NCI-H748 treated with DMSO at 0.1 percent for 48 hours (cell line): ENCODE measurements around the gene DCAF4.
"Not testable (repeated sequence)": the region's sequence is repeated elsewhere in the genome, so short reads cannot be mapped to it uniquely, and the experiment has no call there.

Experiments
- DNase-seq: peaks from one replicate; lab custom pipeline; 2025; lab: John Stamatoyannopoulos, UW

DCAF4 gene

DNA sequence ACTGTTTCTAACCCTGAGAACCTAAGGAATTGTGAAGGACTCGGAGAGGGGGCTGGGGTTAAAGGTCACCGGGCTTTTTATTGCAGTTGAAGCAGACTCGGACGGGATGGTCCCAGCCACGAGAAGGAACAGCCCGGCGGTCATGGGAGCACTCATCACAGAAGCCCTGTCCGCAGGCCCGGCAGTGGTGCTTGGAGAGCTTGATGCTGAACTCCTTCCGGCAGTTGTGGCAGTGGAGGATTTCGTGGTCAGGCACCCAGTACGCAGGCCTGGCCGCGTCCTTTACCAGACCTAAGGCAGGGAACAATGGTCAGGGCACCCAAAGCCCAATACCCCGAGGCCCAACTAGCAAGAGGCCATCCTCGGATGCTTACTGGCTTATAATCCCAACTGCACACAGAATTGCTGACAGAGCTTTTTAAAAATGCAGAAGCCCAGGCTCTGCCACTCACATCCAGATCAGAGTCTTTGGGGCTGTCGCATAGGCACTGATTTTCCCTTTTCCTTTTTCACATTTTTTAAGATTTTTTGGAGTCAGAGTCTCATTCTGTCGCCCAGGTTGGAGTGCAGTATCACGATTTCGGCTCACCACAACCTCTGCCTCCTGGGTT lies 44.7 kb downstream of the DCAF4 start:
- DNase-seq = no peak

GRCh38 chr14:72974661-72975060 lies 48.4 kb downstream of the DCAF4 start:
- DNase-seq = no peak

- DNase-seq = no peak
These were observed 49.5 kb downstream of the DCAF4 start for GRCh38 chr14:72975770-72976169.

DNA sequence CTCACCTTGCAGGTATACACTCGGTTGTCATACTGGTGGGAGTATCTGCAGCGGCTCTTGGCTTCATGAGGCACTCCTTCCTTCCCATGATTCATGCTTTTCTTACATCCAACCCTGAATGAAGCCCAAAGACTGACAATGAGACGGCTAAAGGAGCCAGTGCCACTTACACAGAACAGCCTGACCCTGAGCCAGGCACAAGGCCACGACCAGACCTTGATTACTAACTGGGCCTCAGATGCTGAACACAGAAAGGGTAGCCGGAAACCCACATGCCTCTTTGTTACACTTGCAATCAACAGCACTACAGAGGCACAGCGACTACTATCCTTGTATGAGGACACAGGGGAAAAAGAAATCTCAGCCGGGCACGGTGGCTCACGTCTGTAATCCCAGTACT lies 52.6 kb downstream of the DCAF4 start:
- no peak for DNase-seq

- no peak for DNase-seq
These were observed 54.6 kb downstream of the DCAF4 start for GRCh38 chr14:72980863-72981262.

- DNase-seq = no peak
These were observed 56.0 kb downstream of the DCAF4 start for GRCh38 chr14:72982146-72982708.

DNA sequence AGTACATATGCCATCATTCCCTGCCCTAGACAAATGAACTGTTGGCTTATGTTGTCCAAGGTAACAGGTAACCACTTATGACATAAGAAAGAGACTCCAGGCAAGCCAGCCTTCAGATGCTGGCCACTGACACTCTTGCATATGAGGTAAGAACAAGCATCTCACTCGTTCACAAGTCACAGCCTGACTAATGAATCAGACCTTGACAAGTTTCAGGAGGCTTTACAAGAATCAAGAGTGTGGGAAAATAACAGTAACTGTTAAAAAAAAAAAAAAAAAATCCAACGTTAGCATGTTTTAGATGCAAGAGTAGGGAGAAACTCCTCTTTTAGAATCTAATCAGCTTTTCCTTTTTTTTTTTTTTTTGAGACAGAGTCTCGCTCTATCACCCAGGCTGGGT lies 60.0 kb downstream of the DCAF4 start:
- no peak for DNase-seq

GRCh38 chr14:72986857-72987256 lies 60.6 kb downstream of the DCAF4 start:
- DNase-seq = no peak

DNA sequence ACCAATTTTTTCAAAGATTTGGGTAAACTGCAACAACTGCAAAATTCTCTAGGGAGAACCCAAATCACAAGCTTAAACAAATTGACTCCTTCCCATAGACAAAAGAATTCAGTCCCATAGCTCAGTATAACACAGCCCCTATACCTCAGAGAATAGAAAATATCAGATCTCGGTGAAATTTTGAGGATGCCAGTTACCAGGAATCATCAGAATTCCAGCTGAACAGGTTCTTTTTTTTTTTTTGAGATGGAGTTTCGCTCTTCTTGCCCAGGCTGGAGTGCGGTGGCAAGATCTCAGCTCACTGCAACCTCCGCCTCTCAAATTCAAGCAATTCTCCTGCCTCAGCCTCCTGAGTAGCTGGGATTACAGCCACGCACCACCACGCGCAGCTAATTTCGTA lies 63.9 kb downstream of the DCAF4 start:
- no peak for DNase-seq

GRCh38 chr14:72996916-72997315 lies 70.7 kb downstream of the DCAF4 start:
- no peak for DNase-seq

- no peak for DNase-seq
These were observed 72.1 kb downstream of the DCAF4 start for GRCh38 chr14:72998252-72998903.

- DNase-seq = no peak
These were observed 73.1 kb downstream of the DCAF4 start for GRCh38 chr14:72999316-72999715.

- no peak for DNase-seq
These were observed 73.8 kb downstream of the DCAF4 start for GRCh38 chr14:73000073-73000472.

- DNase-seq = no peak
These were observed 77.4 kb downstream of the DCAF4 start for GRCh38 chr14:73003681-73004080.

DNA sequence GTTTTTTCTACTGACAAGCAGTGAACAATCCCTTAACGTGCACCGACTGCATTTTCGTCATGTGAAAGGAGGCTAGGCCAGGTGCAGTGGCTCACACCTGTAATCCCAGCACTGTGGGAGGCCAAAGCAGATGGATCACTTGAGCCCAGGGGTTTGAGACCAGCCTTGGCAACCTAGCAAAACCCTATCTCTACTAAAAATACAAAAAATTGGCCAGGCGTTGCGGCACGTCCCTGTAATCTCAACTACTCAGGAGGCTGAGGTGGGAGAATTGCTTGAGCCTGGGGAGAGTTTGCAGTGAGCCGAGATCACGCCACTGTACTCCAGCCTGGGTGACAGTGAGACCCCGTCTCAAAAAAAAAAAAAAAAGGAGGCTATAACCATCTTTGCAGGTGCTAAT lies 78.4 kb downstream of the DCAF4 start:
- not testable (repeated sequence) for DNase-seq

DNA sequence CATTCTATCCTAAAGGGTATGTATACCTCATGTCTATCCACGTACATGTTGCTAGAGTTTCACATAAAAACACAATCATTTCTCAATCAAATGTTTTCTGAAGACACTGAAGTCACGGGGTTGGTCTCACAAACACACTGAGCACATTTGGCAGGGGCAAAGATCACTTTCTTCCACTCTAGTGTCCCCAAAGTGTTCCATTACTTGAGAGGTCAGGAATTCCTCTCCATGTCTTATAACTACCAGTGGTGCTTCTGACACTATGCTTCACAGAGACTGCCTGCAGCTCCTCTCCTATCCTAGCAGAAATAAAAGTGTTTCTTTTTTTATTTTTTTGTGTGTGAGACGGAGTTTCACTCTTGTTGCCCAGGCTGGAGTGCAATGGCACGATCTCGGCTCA lies 81.6 kb downstream of the DCAF4 start:
- DNase-seq = no peak

DNA sequence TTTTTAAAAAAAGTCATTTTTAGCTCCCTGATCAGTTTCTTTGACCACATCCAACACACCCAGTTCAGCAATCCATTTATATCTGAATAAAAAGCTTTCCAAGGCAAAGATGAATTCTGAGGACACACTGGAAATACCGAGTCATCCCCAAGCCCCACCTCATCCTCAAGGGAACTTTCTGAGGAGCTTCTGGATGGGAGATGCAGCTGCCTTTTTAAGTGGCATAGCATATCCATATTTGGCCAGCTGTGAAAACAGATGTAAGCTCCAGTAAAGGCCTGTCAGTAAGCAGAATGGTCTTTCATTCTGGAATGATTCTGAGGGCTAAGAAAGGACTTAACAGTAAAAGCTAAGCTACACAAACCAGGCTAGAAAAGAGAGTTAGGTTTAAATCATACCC lies 82.2 kb downstream of the DCAF4 start:
- DNase-seq = no peak
